SU-DHL-6 (cell line): ENCODE results near the gene DNER.

ENCODE experiments used
- CTCF ChIP-seq: fragments of 200-600 bp; sonication (generic); IDR thresholded peaks from one replicate; pipeline ENCODE4 v1.5.1; 2017; ENCODE audit warnings: antibody characterized with exemption, mild to moderate bottlenecking, low read length, moderate library complexity; ENCODE audit not compliant: insufficient read depth, poor library complexity, severe bottlenecking
- EZH2phosphoT487 ChIP-seq: fragments of 200-600 bp; sonication (generic), shearing (Covaris generic); conservative IDR thresholded peaks from 2 replicates; pipeline ENCODE4 v1.6.1; 2018; ENCODE audit warnings: mild to moderate bottlenecking, antibody characterized with exemption, low read length, moderate library complexity, mixed read lengths

- no peak for TF ChIP-seq CTCF
- no peak for TF ChIP-seq EZH2phosphoT487
Observed at GRCh38 chr2:229652796-229653195, 61.6 kb downstream of the DNER start.
